T-cell (primary cell): ENCODE measurements around the gene PNPLA7. TPM values are rescaled to one million over a fixed set of nuclear protein-coding genes. Genes with fewer than 3 reads are reported as not detected.

Source experiments
- ATAC-seq, 4 experiments: fragments of 200-7000 bp in 3 of 4; fragments of 150-1000 bp in 1 of 4; cut with Tn5 transposase; replicated peaks in 1 of 4; 1 replicate in 3 of 4; 2 replicates in 1 of 4; pipeline ENCODE4 v1.10.0; 2021; ENCODE audit warnings: moderate library complexity in 3 of 4, mild to moderate bottlenecking in 2 of 4, moderate number of reproducible peaks in 1 of 4
- CTCF ChIA-PET, 2 donors: fragments of 300-600 bp; sonication (Branson Sonifier 250); formaldehyde crosslinking; loops; one replicate each; lab custom pipeline; 2022; ENCODE audit warnings: antibody characterized with exemption in 2 of 2; lab: Charles Lee
- POLR2A ChIA-PET, 2 donors: fragments of 300-600 bp; sonication (Branson Sonifier 250); formaldehyde crosslinking; loops; one replicate each; lab custom pipeline; 2022; ENCODE audit warnings: antibody characterized with exemption in 2 of 2; lab: Charles Lee
- DNase-seq, 35 experiments: peaks; one replicate each; pipeline versions ENCODE4 v3.0.0 to v3.0.0-alpha.2; 2013 to 2023
- H3K27ac ChIP-seq: one replicate; pipeline ENCODE4 v1.5.1; 2013; ENCODE audit warnings: low read length
- H3K27me3 ChIP-seq, 2 experiments: replicated peaks in 1 of 2; 1 replicate in 1 of 2; 2 replicates in 1 of 2; pipeline versions ENCODE4 v1.6.1 to v1.7.0; 2013; ENCODE audit warnings: low read length in 1 of 2, mixed read lengths in 1 of 2; ENCODE audit not compliant: control insufficient read depth in 2 of 2, insufficient read depth in 2 of 2; ENCODE audit errors: extremely low read depth in 1 of 2
- H3K36me3 ChIP-seq, 2 donors: 1 replicate in 1 of 2; 2 replicates in 1 of 2; pipeline versions ENCODE4 v1.6.1 to v1.7.0; 2013; ENCODE audit warnings: low read length in 1 of 2; ENCODE audit not compliant: control insufficient read depth in 2 of 2, insufficient read depth in 1 of 2; ENCODE audit errors: extremely low read depth in 1 of 2
- H3K4me1 ChIP-seq, 2 experiments: 1 replicate in 1 of 2; 2 replicates in 1 of 2; pipeline versions ENCODE4 v1.6.1 to v1.7.0; 2013; ENCODE audit warnings: low read length in 2 of 2, mixed read lengths in 1 of 2; ENCODE audit not compliant: insufficient read depth in 2 of 2, control insufficient read depth in 1 of 2; ENCODE audit errors: extremely low read depth in 1 of 2
- H3K4me3 ChIP-seq, 2 donors: 1 replicate in 1 of 2; 2 replicates in 1 of 2; pipeline versions ENCODE4 v1.5.1 to v1.7.0; 2013; ENCODE audit warnings: mild to moderate bottlenecking in 2 of 2, low read length in 1 of 2, moderate library complexity in 1 of 2; ENCODE audit not compliant: control insufficient read depth in 1 of 2; ENCODE audit errors: extremely low read depth in 1 of 2
- H3K9me3 ChIP-seq: 2 replicates; pipeline ENCODE4 v1.7.0; 2013
- H3K27ac Mint-ChIP-seq, 2 donors: one replicate each; pipeline ENCODE4 v1.8.0; 2020 to 2021; ENCODE audit warnings: mild to moderate bottlenecking in 2 of 2, mixed read lengths in 2 of 2
- H3K27me3 Mint-ChIP-seq, 2 donors: one replicate each; pipeline ENCODE4 v1.8.0; 2021 to 2022; ENCODE audit warnings: mixed read lengths in 2 of 2
- H3K36me3 Mint-ChIP-seq: one replicate; pipeline ENCODE4 v1.8.0; 2021; ENCODE audit warnings: mixed read lengths
- H3K4me1 Mint-ChIP-seq, 3 donors: one replicate each; pipeline ENCODE4 v1.8.0; 2020 to 2022; ENCODE audit warnings: mixed read lengths in 3 of 3, mild to moderate bottlenecking in 1 of 3
- H3K4me3 Mint-ChIP-seq, 3 donors: one replicate each; pipeline ENCODE4 v1.8.0; 2020 to 2022; ENCODE audit warnings: mild to moderate bottlenecking in 3 of 3, mixed read lengths in 3 of 3, moderate library complexity in 3 of 3
- H3K9me3 Mint-ChIP-seq, 3 donors: one replicate each; pipeline ENCODE4 v1.8.0; 2020 to 2022; ENCODE audit warnings: mixed read lengths in 3 of 3
- WGBS: methylation state at CpG from one replicate; pipeline ENCODE4 v1.1.5; 2013; ENCODE audit warnings: missing lambda C conversion rate; ENCODE audit not compliant: insufficient coverage; 5-methylcytosine and 5-hydroxymethylcytosine counted together
- total RNA-seq, 35 experiments: library from RNA in 6 of 35; stranded (reverse) in 6 of 35; fragments of 120-200 nt in 1 of 35; gene quantifications; one replicate each; pipeline versions ENCODE4 v1.2.1 to v1.2.4 and lab custom pipeline; 2013 to 2026

The PNPLA7 gene
- total RNA-seq, 5 donors from 2014 or later (not counting 1 experiment from before 2014, with no cell fraction given): 11.7 to 20.0 (median 15.6) TPM

DNA sequence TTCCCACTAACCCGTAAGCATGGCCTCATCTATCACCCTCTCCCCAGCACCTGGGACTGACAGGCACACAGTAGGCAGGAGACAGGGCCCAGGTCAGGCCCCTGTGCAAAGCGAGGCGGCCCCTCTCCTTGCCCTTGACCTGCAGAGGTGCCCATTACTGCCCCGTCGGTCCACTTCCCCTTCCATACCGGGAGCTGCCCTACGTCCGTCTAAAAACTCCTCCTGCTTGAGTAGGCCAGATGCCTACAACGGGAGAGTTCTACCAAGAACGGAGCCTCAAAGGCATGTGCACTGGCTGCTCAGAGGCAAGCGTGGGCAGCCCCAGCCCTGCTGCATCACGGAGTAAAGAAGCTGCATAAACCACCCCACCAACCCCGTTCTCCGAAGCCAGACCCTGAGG lies 33.1 kb upstream of the PNPLA7 start:
- ATAC-seq (no peak), DNase-seq (no peak)
- no peaks in the 10 kb centered on the region for H3K27me3 ChIP-seq
- H3K4me1 ChIP-seq: peaks cover 0 to 12% of the 10 kb centered on the region in 2 experiments
- H3K27ac ChIP-seq: no peak overlapping the region
- POLR2A ChIA-PET: interaction anchor here in 1 of 2 donors (0.5 kb wide), 1 partner anchor 133 kb away, joined by 10 read pairs; no protein-coding TSS in a partner anchor
- no peaks in the 10 kb centered on the region for H3K9me3 Mint-ChIP-seq
- H3K9me3 ChIP-seq: no peaks in the 10 kb centered on the region
- CTCF ChIA-PET: no interaction called here
- no peak overlapping the region for H3K4me3 ChIP-seq
- peaks cover 16 to 43% of the 10 kb centered on the region in 2 donors for H3K36me3 ChIP-seq
- H3K4me3 Mint-ChIP-seq: no peak overlapping the region
- H3K27ac Mint-ChIP-seq: no peak overlapping the region
- WGBS: 96% methylated on average over 10 of the region's 14 CpGs
- H3K27me3 Mint-ChIP-seq: no peaks in the 10 kb centered on the region
- peaks cover 33% of the 10 kb centered on the region for H3K36me3 Mint-ChIP-seq
- H3K4me1 Mint-ChIP-seq: peaks cover 6 to 17% (median 12%) of the 10 kb centered on the region in 3 donors

DNA sequence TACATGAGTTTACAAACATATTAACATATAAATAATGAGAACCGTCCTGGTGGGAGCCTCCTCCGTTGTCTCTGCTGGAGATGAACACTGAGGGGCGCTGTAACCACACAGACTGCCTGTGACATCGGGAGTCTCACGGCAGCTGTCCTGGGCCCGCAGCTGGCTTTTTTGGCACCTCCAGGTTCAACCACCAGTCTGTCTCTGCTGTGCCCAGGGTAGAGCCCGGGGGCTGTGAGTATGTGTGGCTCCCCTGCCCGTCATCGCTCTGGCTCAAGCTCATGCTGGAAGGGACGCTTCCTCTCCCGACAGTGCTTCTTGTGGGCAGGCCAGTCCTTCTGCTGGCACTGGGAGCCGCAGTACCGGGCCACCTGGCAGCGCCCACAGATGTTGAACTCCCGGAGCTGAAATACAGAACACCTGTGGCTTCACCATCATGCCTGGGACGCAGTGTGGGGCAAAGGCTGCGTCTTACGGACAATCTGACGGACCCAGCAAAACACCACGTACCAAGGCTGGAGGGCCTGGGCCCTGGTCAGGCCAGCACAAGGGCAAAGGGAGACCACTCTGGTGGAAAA lies 32.2 kb upstream of the PNPLA7 start:
- POLR2A ChIA-PET: no interaction called here

DNA sequence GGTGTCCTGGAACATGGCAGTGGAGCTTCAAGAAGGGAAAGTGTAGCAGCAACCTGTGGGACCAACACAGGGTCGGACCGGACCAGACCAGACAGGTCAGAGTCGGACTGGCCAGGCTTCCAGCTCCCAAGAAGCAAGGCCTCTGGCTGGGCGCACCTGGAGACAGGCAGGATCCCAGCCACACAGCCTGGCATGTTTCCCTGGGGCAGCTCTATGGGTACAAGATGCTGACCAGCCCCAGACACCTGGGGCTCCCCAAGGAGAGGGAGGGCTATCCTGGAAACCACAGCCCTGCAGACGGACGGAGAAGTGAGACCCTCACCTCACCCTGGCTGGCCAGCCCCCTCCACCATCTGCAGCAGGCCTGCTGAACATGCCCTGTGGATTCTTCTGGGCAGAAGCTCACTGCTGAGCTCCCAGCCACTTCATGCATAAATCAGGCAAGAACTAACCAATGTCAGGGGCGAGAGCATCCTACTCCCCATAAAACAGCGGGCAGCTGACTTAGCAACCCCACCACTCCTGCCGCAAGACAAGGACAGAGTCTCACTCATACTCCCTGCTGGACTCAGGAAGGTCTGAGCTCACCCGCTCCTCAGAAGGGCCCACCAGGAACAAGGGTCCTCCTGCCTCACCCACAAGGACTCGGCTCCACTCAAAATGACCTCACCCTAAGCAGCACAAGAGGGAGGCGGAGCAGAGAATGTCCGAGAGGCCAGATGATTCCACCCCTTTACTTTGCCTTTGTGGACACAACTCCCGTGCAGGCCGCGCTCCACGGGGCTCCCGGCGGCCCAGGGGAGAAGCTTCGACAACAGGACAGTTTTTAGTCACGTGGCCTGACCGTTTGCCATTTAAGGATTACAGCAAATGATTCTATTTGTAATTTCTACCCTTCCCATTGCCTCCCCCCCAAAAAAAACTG lies 31.4 kb upstream of the PNPLA7 start:
- peaks cover 13 to 22% (median 20%) of the 10 kb centered on the region in 3 donors for H3K4me1 Mint-ChIP-seq
- peaks cover 9 to 27% of the 10 kb centered on the region in 2 donors for H3K36me3 ChIP-seq
- CTCF ChIA-PET: interaction anchor here (0.5 to 2.5 kb wide), 2 partner anchors 9 to 669 kb away, joined by 3 to 6 read pairs; partner anchors contain the start of gene ZMYND19 (in 1 of the 2)
- peaks cover 20% of the 10 kb centered on the region for H3K36me3 Mint-ChIP-seq
- ATAC-seq (no peak), DNase-seq (no peak)
- peaks cover 9 to 24% of the 10 kb centered on the region in 2 experiments for H3K4me1 ChIP-seq
- H3K4me3 Mint-ChIP-seq: no peak overlapping the region
- no peaks in the 10 kb centered on the region for H3K9me3 ChIP-seq
- WGBS: 94% methylated on average over 19 of the region's 22 CpGs
- no peak overlapping the region for H3K27ac ChIP-seq
- no peaks in the 10 kb centered on the region for H3K9me3 Mint-ChIP-seq
- POLR2A ChIA-PET: no interaction called here
- H3K27ac Mint-ChIP-seq: no peak overlapping the region
- H3K27me3 Mint-ChIP-seq: no peaks in the 10 kb centered on the region
- H3K27me3 ChIP-seq: no peaks in the 10 kb centered on the region
- no peak overlapping the region for H3K4me3 ChIP-seq

More for the DNA sequence above, 32.2 kb upstream of the PNPLA7 start:
- H3K4me3 ChIP-seq: no peak overlapping the region
- peaks cover 5 to 16% of the 10 kb centered on the region in 2 experiments for H3K4me1 ChIP-seq
- no peak overlapping the region for H3K27ac Mint-ChIP-seq
- no peaks in the 10 kb centered on the region for H3K27me3 ChIP-seq
- no peaks in the 10 kb centered on the region for H3K27me3 Mint-ChIP-seq
- peak in 1 of 35 experiments; percentile 32 for DNase-seq
- H3K27ac ChIP-seq: no peak overlapping the region
- ATAC-seq: no peak
- H3K9me3 ChIP-seq: no peaks in the 10 kb centered on the region
- 92% methylated on average over 20 of the region's 20 CpGs for WGBS
- CTCF ChIA-PET: interaction anchor here in 1 of 2 donors (0.5 kb wide), 1 partner anchor 670 kb away, joined by 3 read pairs; no protein-coding TSS in a partner anchor
- H3K9me3 Mint-ChIP-seq: no peaks in the 10 kb centered on the region
- peaks cover 7 to 16% (median 15%) of the 10 kb centered on the region in 3 donors for H3K4me1 Mint-ChIP-seq
- peaks cover 15 to 34% of the 10 kb centered on the region in 2 donors for H3K36me3 ChIP-seq
- H3K4me3 Mint-ChIP-seq: no peak overlapping the region
- peaks cover 25% of the 10 kb centered on the region for H3K36me3 Mint-ChIP-seq

DNA sequence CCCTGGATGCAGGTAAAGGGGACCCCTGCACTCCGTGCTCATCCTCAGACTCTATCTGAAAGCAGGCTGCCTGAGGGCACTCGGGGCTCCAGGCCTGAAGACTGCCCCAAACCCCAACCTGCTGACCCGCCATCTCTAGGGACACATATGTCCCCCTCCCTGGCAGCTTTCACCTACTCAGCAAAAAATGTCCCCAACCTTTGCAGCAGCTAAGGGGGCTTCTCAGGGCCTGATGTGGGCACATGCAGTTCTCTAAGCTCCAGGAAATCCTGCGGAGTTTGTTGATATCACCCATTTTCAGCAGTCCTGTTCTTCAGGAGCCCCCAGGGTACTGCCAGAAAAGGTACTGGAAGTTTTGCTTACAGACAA lies 30.7 kb upstream of the PNPLA7 start:
- ChIA-PET CTCF (interaction anchor here in 1 of 2 donors (0.5 to 2.5 kb wide), 2 partner anchors 10 to 702 kb away, joined by 3 to 6 read pairs; partner anchors contain the start of gene ZMYND19), POLR2A (no interaction called here)
- H3K4me3 ChIP-seq: no peak overlapping the region
- DNase-seq: no peak
- peaks cover 19 to 27% (median 26%) of the 10 kb centered on the region in 3 donors for H3K4me1 Mint-ChIP-seq
- H3K9me3 ChIP-seq: no peaks in the 10 kb centered on the region
- WGBS: 100% methylated on average over 4 of the region's 4 CpGs
- peaks cover 9 to 24% of the 10 kb centered on the region in 2 donors for H3K36me3 ChIP-seq
- H3K27ac Mint-ChIP-seq: no peak overlapping the region
- no peaks in the 10 kb centered on the region for H3K27me3 Mint-ChIP-seq
- no peaks in the 10 kb centered on the region for H3K27me3 ChIP-seq
- H3K36me3 Mint-ChIP-seq: peaks cover 15% of the 10 kb centered on the region
- ATAC-seq: no peak
- H3K4me3 Mint-ChIP-seq: no peak overlapping the region
- H3K9me3 Mint-ChIP-seq: no peaks in the 10 kb centered on the region
- H3K4me1 ChIP-seq: peaks cover 9 to 30% of the 10 kb centered on the region in 2 experiments
- no peak overlapping the region for H3K27ac ChIP-seq

DNA sequence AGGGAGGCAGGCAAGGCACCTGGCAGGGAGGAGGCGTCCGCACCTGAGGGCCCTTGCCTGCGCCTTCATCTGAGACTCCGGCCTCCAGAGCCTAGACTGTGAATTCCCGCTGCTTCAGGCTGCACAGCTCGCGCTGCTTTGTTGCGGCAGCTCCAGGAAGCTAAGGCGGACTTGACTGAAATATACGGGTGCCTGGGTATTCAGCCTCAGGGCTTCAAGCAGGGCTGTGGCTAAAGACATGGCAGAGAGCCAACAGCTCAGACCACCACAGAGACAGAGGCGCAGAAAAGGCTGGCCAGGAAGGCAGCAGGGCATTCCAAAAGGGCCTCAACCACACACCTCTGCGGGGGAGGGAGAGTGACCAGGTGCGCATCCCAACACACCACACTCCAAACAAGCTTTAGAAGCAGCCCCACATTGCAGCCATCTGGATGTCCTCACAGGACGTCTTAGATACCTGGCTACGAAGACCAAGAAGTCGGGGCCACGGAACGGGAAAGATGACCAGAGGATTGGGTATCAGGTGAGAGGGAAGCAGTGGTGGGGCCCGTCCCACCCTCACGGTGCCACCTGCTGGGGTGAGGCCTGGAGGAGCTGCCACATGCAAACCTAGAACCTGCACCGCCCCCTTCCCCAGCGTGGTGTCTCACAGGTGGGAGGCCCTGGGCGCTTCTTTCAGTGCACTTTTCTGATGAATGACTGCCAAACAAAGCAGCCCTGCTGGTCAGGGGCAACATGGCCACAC lies 30.2 kb upstream of the PNPLA7 start:
- Histone ChIP-seq H3K4me3 (no peak overlapping the region), H3K27me3 (no peaks in the 10 kb centered on the region), H3K36me3 (peaks cover 7 to 23% of the 10 kb centered on the region in 2 donors), H3K9me3 (no peaks in the 10 kb centered on the region), H3K4me1 (peaks cover 9 to 32% of the 10 kb centered on the region in 2 experiments), H3K27ac (no peak overlapping the region)
- peaks cover 25 to 33% (median 31%) of the 10 kb centered on the region in 3 donors for H3K4me1 Mint-ChIP-seq
- H3K27ac Mint-ChIP-seq: no peak overlapping the region
- no peaks in the 10 kb centered on the region for H3K27me3 Mint-ChIP-seq
- ChIA-PET POLR2A (no interaction called here), CTCF (interaction anchor here (0.5 to 2.5 kb wide), 3 partner anchors 10 to 702 kb away, joined by 3 to 6 read pairs (median 5); partner anchors contain the start of gene ZMYND19 (in 1 of the 2))
- DNase-seq (no peak), ATAC-seq (no peak)
- peaks cover 20% of the 10 kb centered on the region for H3K36me3 Mint-ChIP-seq
- 88% methylated on average over 22 of the region's 23 CpGs for WGBS
- peak overlapping the region in 1 of 3 donors; percentile 75 for H3K4me3 Mint-ChIP-seq
- no peaks in the 10 kb centered on the region for H3K9me3 Mint-ChIP-seq
